ENCODE data around the gene GPR39.
"Not testable (repeated sequence)": the region's sequence is repeated elsewhere in the genome, so short reads cannot be mapped to it uniquely, and the experiment has no call there.

Gene GPR39

DNA sequence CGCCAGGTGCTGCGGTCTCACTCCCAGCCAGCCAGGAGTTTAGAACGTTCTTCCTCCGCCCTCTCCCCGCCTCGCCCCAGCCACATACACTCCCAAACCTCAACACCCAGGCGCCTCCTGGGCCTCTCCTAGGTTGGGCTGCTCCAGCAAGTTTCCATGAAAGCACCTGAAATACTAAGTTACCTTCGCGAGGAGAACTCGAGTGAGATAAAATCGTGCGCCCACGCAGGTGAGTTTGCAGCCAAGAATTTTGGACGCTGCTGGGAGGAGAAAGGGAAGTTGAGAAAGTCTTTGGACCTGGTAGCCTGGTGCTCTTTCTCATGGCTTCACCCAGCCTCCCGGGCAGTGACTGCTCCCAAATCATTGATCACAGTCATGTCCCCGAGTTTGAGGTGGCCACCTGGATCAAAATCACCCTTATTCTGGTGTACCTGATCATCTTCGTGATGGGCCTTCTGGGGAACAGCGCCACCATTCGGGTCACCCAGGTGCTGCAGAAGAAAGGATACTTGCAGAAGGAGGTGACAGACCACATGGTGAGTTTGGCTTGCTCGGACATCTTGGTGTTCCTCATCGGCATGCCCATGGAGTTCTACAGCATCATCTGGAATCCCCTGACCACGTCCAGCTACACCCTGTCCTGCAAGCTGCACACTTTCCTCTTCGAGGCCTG is at the start of gene GPR39:
Gene GPR39, plus strand, starts transcription at position 83 of the 673 bp plus-strand sequence.
- no peak for DNase-seq (ENCODE audit: low spot score)

DNA sequence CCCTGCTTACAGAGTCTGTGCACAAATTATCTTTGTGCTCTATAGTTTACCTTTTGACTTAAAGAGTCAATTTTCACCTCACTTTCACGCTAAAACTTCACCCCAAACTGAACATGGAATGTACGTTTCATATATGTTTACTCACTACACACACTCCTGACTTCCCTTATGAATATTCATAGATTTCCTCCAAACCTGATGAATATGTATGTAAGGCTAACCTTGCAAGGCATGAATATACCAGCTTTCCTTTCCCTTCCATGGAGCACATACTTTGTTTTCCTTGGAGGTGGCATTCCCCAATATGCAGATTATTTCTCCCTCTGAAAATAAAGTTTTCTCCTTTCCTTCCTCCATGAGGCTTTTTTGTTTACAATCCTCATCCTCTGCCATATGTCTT is 48.4 kb upstream of the GPR39 start:
- DNase-seq (ENCODE audit: low spot score) = no peak

DNA sequence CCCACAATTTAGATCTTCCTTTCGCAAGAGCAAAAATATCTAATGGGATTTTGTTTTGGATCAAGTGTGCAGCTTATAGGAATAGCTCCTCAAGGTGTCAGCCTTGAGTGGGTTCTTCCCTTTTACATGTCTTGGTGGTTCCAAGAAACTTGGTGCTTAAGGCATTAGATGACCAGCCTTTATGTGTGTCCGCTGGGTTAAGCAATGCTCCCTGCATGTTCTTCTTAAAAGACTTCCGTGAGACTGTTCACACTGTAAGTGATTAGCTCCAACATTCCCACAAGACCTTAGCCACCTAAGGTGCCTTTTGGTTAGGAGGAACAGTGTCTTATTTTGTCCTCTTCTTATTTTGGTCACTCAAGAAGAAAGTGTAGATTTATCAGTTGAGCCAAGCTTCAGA is 44.3 kb upstream of the GPR39 start:
- no peak for DNase-seq (ENCODE audit: low spot score)

DNA sequence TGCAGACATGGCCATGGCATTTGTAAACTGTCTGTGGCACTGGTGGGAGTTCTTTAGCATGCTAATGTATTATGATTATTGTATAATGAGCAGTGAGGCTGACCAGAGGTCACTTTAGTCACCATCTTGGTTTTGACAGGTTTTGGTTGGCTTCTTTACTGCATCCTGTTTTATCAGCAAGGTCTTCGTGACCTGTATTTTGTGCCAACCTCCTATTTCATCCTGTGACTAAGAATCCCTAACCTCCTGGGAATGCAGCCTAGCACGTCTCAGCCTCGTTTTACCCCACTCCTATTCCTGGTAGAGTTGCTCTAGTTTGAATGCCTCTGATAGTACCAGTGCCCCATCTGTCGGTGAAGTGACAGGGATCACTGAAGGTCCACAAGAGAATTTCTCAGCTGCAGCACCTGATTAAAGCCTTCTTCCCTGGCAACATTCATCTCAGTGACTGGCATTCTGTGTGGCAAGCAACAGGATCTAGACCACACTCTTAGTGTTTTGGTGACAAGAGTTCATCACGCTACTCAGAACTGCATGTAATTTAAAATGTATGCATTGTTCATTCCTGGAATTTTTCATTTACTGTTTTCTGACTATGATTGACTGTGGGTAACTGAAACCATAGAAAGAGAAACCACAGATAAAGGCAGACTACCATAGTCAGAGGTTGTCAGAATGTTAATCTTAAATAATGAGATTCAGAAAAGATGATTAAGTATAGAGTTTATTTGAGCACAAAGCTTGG is 43.0 kb upstream of the GPR39 start:
- no peak for DNase-seq (ENCODE audit: low spot score)

DNA sequence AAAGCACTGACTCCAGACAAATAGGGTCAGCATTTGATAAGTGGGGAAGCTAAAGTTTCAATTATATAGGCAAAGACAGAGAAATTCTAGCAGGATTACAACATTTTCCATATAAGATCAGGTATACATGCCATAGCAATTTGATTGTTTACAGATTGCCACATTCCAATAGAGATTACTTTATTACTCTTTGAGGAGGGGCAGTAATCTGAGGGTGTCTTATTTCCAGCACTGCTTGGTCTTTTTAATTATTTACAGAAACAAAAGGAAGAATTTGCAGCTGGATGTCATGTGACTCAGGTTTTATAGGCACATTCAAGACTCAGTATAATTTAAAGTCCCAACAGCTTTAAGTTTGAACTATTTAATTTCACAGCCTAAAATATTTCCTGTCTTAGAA is 42.5 kb upstream of the GPR39 start:
- no peak for DNase-seq (ENCODE audit: low spot score)

DNA sequence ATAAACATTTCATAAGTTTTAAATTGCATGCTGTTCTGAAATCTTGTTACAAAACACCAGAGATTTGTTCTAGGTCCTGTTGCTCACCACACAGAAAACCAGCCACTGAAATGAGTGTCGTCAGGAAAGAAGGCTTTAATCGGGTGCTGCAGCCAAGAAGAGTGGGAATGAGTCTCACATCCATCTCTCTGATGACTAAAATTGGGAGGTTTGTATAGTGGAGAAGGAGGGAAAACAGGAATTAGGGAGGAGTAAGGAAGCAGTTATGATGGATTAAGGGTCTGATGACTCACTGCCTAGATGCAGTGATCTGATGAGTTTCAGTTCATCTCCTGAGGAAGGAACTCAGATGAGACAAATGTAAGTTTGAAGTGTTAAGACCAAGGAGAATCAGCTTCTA is 42.1 kb upstream of the GPR39 start:
- DNase-seq (ENCODE audit: low spot score) = no peak

DNA sequence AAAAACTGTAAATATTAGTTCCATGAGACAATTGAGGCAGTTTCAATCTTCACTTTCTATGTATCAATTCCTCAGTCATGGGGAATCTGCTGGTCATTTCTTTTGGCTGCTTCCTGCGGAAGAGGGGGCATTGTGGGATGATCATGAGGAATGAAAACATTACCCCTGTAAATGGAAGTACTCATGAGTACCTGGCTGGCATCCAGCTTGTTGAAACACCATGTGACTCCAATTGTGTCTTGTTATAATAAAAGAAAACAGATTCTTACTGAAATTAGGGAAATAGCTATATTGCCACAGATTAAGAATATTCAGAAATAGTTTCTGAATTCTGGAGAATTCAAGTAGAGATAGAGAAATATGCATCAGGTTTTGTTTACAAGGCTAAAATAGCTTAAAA is 41.6 kb upstream of the GPR39 start:
- no peak for DNase-seq (ENCODE audit: low spot score)

DNA sequence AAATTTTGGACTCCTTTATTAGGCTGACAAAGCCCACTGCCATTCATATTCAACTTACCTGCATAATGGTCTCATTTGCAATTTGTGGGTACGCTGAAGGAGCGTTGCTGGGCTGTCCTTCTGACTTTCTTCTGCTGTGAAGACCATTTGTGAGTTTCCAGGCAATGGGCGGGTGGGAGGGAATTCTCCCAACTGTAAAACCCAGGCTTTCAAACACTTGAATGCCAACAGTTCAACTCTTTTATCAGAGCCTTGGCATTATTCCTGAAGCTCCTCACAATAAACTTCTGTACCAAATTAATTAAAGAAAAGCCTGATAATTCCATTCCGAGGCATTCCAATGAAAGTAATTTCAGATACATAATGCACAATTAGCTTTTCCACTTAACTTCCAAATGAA is 35.2 kb upstream of the GPR39 start:
- DNase-seq (ENCODE audit: low spot score) = no peak

DNA sequence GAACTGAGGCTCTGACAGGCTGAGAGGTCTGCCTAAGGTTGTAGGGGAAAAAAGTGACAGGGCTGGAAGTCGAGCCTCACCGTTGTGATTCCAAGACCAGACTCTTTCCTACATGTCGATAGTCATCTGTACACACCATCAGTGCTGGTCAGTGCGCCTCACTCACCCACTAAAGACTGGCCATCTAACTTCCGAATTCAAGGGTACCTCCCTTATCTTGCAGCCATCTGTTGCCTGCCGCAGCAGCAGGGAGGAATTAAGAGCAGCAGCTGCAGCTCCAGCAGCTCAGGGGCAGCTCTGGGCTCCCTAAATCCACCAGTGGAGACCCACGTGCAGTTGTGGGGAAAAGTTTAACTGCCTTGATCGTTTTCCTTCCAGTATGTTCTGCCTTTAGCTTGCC is 32.6 kb upstream of the GPR39 start:
- DNase-seq (ENCODE audit: low spot score) = no peak

DNA sequence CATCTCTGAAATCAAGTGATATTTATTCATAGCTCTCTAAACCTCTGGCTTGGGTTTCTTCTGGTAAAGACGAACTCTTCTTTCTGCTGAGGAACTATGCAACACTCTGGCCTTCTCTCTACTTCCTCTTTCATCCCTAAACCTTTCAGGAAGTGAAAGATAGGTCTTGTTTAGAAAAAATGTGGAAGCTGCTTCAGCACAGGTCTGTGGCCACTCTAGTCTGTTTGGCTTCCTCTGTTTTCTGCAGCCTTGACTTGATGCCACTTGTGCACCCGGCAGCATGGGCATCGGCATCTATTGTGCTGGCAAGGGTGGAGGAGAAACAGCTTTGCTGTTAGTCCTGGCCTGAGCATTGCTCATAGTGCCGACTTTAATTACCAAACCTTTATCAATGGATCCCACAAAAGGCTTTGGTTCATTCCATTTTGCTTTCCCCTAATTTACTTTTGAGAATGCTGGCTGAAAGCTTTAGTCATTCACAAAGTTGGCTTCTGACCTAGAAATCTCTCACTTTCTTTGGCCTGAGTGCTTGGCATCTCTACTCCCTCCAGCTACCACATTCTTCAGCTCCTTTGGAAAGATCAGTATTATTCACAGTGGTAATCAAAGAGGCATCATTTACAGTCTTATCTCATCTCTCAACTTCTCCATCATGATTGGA is 32.0 kb upstream of the GPR39 start:
- DNase-seq (ENCODE audit: low spot score) = no peak

DNA sequence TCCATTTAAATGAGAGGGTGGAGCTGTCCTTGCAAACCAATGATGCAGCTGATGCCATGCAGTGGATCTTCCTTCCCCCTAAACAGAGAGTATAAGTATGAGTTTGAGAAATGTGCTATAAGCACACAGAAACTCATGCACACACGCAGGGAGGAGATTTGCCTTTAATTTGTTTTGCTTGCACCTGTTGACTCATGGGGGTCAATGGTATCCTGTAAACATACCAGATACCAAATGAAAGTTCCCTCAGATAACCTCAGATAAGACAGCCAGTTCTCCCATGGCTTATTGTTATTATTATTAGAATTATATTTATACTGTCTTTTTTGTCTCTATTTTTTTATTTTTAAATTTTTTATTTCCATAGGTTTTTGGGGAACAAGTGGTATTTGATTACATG is 29.5 kb upstream of the GPR39 start:
- DNase-seq (ENCODE audit: low spot score) = no peak

DNA sequence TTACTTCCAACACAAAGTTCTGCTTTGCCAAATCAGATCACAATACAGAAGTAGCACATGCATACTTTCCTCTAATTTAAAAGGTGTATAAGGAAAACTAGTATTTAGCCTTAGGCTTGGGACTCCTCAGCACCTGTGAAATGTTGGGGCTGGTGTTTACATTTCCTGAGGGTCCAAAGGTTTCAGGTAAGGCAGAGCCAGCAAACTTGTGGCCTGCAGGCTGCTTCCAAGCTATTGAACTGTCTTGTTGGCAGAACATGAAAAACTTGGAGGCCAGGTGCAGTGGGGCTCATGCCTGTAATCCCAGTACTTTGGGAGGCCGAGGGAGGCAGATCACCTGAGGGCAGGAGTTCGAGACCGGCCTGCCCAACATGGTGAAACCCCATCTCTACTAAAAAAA is 26.5 kb upstream of the GPR39 start:
- DNase-seq (ENCODE audit: low spot score) = no peak

DNA sequence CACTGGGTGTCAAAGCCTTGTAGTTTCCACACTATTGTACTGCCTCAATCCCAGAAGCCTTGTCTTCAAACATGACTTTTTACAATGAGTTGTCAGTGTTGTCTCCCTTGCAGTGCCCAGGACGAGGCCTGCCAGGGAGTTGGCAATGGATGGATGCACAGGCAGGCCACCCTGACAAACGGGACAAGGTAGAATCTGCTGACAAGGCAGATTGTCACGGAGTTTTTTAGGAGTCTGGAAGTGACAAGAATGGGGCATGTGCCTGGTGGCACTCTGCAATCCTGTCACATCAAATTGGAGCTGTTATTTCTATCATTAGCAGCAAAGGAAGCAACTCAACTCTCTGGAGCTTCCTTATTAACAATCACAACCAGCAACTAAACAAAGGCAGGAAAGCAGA is 25.2 kb upstream of the GPR39 start:
- DNase-seq (ENCODE audit: low spot score) = no peak

DNA sequence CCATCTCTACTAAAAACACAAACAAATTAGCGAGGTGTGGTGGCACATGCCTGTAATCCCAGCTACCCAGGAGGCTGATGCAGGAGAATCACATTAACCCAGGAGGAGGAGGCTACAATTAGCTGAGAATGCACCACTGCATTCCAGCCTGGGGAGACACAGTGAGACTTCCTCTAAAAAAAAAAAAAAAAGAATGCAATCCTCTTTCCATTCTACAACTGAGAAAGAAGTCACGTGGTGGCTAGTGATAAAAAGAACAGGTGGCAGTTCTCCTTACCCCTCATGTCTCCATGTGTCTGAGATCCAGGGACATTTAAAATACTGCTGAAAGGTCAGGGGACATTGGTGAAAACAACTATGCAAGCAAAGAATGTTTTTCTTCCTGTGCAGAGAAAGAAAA is 24.4 kb upstream of the GPR39 start:
- no peak for DNase-seq (ENCODE audit: low spot score)

DNA sequence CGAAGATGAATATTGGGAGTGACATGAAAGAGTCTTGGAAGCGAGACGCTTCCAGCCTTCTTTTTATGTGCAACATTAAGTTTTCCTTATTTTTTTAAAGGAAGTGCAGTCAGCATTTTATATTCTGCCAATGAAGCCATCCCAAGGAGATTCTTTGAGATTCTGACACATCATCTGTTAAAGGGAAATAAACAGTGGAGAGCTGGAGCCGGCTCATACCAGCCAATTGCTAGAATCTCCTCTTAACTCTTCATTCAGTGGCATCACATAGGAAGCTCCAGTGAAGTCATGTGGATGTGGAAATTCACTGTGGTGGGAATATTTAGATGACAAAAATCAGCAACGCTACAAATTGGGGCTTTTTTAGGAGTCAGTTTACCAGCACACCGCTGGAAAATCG is 23.7 kb upstream of the GPR39 start:
- DNase-seq (ENCODE audit: low spot score) = no peak

DNA sequence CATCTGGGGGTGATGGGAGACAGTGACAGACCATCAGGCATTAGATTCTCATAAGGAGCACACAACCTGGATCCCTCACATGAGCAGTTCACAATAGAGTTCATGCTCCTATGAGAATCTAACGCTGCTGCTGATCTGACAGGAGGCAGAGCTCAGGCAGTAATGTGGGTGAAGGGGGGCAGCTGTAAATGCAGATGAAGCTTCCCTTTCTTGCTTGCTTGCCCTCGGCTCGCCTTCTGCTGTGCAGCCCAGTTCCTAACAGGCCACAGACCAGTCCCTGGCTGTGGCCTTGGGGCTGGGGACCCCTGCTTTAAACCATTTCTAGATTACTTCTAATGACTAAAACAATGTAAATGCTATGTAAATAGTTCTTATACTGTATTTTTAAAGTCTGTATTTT is 19.6 kb upstream of the GPR39 start:
- not testable (repeated sequence) for DNase-seq (ENCODE audit: low spot score)

DNA sequence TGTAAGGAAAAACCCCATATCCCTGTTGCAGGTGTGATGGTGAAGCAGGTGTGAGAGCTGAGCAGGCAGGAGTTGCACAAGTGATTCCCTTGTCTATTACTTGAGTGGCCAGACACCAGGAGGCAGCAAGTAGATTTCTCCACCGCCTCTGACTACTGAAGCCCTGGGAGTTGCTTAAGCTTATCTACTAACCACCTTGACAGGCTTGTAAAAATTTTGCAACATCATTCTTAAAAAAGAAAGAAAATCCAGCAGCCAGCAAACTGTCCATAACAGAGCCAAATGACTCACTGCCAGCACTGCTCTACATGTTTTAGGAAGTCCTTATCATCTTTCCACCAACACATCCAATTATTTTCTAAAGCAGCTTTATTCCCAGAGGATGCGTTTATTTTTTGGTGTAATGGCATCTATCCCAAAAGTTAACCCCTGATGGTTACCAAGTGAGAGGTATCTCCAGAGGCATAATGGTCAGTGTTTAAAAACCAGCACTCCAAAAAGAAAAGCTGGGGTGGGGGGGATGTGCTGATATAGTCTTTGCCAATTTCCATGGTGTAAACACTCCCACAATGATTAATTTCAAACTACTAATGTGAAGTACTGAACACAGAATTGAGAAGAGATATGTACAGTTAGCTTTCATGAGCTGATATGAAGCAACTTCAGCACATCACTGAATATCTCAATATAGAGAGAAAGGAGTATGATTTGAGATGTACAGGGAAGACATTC is 16.3 kb upstream of the GPR39 start:
- no peak for DNase-seq (ENCODE audit: low spot score)

DNA sequence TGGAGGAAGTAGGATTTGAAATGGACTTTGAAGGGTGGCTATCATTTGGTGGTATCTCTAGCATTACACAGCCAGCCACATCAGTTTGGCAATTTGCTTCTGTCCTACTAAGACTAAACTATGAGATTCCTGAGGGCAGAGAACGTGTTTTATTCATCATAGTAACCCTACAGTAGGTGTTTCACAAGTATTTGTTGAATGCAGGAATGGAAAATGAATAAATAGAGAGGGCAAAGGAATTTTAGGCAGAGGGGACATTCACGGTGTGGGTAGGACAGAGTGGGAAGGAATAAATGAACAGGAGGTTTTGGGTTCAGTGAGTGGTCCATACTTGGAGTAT is 15.7 kb upstream of the GPR39 start:
- no peak for DNase-seq (ENCODE audit: low spot score)

DNA sequence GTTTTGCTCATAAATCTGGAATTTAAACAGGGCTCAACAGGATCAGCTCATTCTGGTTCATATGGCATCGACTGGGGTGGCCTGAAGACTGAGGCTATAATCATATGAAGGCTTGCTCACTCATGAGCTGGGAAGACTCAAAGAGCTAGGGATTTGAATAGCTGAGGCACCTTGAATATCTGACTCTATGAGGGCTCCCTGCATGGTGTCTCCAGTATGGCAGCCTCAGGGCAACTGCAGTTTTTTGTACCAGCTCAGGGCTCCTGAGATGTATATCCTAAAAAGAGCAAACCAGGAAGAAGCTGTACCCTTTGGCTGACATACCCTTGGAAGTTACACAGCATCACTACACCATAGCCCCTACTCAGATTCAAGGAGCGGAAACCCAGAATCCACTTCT is 15.3 kb upstream of the GPR39 start:
- DNase-seq (ENCODE audit: low spot score) = no peak

DNA sequence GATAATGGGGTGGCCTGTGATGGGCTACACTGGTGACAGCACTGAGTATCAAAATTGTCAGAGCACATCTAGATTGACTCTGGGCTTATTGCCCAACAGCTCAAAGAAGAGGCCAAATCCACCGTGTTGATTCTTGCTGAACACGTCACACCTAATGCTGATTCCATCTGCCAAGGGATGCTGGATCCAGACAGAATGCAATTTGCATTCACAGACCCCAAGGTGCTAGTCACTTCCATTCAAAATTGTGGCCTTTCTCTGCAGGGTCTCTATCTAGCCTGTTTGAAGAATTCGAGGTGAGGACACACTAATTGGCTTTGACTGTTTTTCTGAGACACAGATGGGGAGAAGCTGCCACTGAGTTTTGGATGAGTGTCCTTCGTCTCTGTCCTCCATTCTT is 13.5 kb upstream of the GPR39 start:
- no peak for DNase-seq (ENCODE audit: low spot score)

DNA sequence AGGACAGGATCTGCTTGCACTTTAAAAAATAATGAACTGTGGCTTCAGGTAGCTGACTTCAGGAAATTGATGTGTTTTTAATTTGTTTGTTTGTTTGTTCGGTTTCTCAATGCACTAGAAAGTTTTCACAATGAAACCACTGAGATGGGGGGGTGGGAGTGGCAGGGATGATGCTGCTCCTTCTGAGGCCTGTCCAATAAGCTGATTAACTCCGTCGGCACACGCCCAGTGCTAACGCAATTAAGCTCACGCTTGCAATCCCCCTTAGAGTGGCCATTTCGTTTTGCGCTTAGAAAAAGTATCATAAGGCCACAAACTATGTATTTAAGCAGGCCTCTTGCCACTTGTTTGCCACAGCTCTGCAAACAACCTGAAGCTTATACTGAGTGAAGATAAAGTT is 12.5 kb upstream of the GPR39 start:
- no peak for DNase-seq (ENCODE audit: low spot score)

DNA sequence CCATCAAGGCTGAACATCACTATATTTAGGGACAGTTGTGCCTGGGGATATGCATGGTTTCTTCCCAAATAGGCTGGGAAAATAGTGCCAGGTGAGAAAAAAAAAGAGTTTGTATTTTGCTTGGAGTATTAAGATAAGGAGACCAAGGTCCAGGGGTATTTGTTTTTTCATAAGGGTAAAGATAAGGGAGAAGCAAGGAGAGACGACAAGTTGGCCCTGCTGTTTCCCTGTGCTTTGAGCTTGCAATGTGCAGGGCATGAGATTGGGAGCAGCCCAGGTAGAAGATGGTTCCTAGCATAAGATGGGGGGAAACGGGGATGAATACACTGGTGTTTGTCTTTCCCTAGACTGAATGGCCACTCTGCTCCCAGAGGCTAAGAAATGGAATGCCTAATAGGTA is 8.8 kb upstream of the GPR39 start:
- DNase-seq (ENCODE audit: low spot score) = no peak

DNA sequence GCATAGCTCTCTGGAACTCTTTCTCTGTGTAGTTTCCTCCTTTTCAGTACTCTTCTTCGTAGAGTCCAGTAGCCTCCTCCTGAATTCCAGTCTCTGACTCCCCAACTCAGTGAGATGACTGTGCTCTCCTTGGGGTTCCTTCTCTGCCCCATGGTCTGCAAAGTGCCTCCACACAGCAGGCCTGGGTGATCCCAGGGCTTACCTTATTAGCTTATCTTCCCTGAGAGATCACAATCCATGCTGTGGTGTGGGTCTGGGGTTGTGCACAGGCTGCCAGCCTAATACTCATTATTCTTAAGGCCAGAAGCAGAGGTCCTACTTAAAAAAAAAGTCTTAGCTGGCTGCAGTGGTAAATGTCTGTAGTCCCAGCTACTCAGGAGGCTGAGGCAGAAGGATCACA is 4.6 kb upstream of the GPR39 start:
- no peak for DNase-seq (ENCODE audit: low spot score)

All from LoVo (cell line).